Choroid plexus epithelial cell (primary cell): ENCODE measurements around the gene TFAP2B.

Source experiments
- DNase-seq: peaks from one replicate; pipeline ENCODE4 v3.0.0-alpha.2; 2010; ENCODE audit warnings: low read depth
- H3K4me3 ChIP-seq: 2 replicates; pipeline ENCODE4 v1.5.1; 2011; ENCODE audit warnings: low read depth, mild to moderate bottlenecking, control low read depth, low read length, moderate library complexity
- CTCF ChIP-seq: conservative IDR thresholded peaks from 2 replicates; pipeline ENCODE4 v1.5.1; 2011; ENCODE audit warnings: low read depth, mild to moderate bottlenecking, control low read depth, inconsistent platforms, low read length, moderate library complexity

Gene TFAP2B

GRCh38 chr6:50818673-50819072 lies at the start of gene TFAP2B:
Gene TFAP2B, plus strand, starts transcription at chr6:50818871. Its CDS starts 21 bp downstream, at chr6:50818892.
- no peak within 1 kb of the TSS for H3K4me3 ChIP-seq
- DNase-seq, result no peak
- no peak for TF ChIP-seq CTCF

- no peak for DNase-seq
- H3K4me3 ChIP-seq, result no peak overlapping the region
- no peak for TF ChIP-seq CTCF
These were observed 40.0 kb upstream of the TFAP2B start for GRCh38 chr6:50778696-50779095.

- DNase-seq, result no peak
- no peak for TF ChIP-seq CTCF
- H3K4me3 ChIP-seq, result no peak overlapping the region
These were observed 38.3 kb upstream of the TFAP2B start for GRCh38 chr6:50780382-50780781.

- no peak for DNase-seq
- no peak overlapping the region for H3K4me3 ChIP-seq
- TF ChIP-seq CTCF, result no peak
These were observed 32.8 kb upstream of the TFAP2B start for GRCh38 chr6:50785921-50786320.

- DNase-seq, result peak; percentile 44
- peak; percentile 66 for TF ChIP-seq CTCF
- H3K4me3 ChIP-seq, result no peak overlapping the region
These were observed 26.7 kb upstream of the TFAP2B start for GRCh38 chr6:50791900-50792508.

GRCh38 chr6:50792771-50793170 lies 25.9 kb upstream of the TFAP2B start:
- DNase-seq, result no peak
- H3K4me3 ChIP-seq, result no peak overlapping the region
- no peak for TF ChIP-seq CTCF

- TF ChIP-seq CTCF, result no peak
- H3K4me3 ChIP-seq, result no peak overlapping the region
- DNase-seq, result no peak
These were observed 23.1 kb upstream of the TFAP2B start for GRCh38 chr6:50795574-50795973.
